ENCODE measurements around the gene ENTPD5.
A peak's percentile ranks its signal among the peaks of the same experiment; 100 is the strongest.

Gene ENTPD5

GRCh38 chr14:73949752-73950734 is 69.0 kb downstream of the ENTPD5 start, which contains the start of the genes COQ6 and FAM161B:
Gene COQ6, plus strand, starts transcription at chr14:73950302. Its CDS starts 31 bp downstream, at chr14:73950333.
Gene FAM161B, minus strand, starts transcription at chr14:73950094. Its CDS starts 68 bp downstream, at chr14:73950026.
- no peak within 1 kb of the TSS for H3K4ac ChIP-seq (ENCODE audit: low read depth, low read length)
- H3K23ac ChIP-seq (ENCODE audit: low read length) = peak within 1 kb of the TSS; percentile 87
- H3K4me3 ChIP-seq (ENCODE audit: low read length) = peak within 1 kb of the TSS; percentile 86
- H3K27ac ChIP-seq (ENCODE audit: low read depth, low read length) = peak within 1 kb of the TSS; percentile 80
- peak within 1 kb of the TSS; percentile 88 for H3K4me2 ChIP-seq (ENCODE audit: low read length)
- H4K8ac ChIP-seq (ENCODE audit: low read depth, low read length) = no peak within 1 kb of the TSS
- H3K79me1 ChIP-seq (ENCODE audit: low read length) = no peaks in the 10 kb centered on the region
- peak; percentile 99 for DNase-seq
- no peaks in the 10 kb centered on the region for H3K4me1 ChIP-seq (ENCODE audit: control insufficient read depth, low read depth, low read length)
- no peaks in the 10 kb centered on the region for H3K27me3 ChIP-seq (ENCODE audit: insufficient read depth, low read length, poor library complexity)
- no peaks in the 10 kb centered on the region for H3K79me2 ChIP-seq (ENCODE audit: control insufficient read depth, insufficient read depth, low read length)
- H2BK120ac ChIP-seq (ENCODE audit: low read depth, low read length) = no peak within 1 kb of the TSS
- H2AK5ac ChIP-seq (ENCODE audit: low read length) = no peak within 1 kb of the TSS
- H3K56ac ChIP-seq (ENCODE audit: low read length) = peak within 1 kb of the TSS; percentile 100
- H2BK15ac ChIP-seq (replicated peaks; ENCODE audit: low read depth) = no peak within 1 kb of the TSS
- WGBS (ENCODE audit: extremely low coverage, insufficient coverage, low lambda C conversion rate) = no CpG with 5 or more reads among the region's 70 CpGs
- H3K9ac ChIP-seq (ENCODE audit: low read length) = peak within 1 kb of the TSS; percentile 94
- H3K18ac ChIP-seq (ENCODE audit: low read length) = no peak within 1 kb of the TSS
- H4K5ac ChIP-seq (ENCODE audit: low read length) = no peak within 1 kb of the TSS
- no peaks in the 10 kb centered on the region for H3K36me3 ChIP-seq (ENCODE audit: control insufficient read depth, insufficient read depth, low read length)
- no peak within 1 kb of the TSS for H2BK5ac ChIP-seq (ENCODE audit: low read length)

GRCh38 chr14:73945159-73945670 is 73.9 kb downstream of the ENTPD5 start:
- Histone ChIP-seq H3K23ac (ENCODE audit: low read length) (no peak overlapping the region), H3K4ac (ENCODE audit: low read depth, low read length) (no peak overlapping the region), H2BK5ac (ENCODE audit: low read length) (no peak overlapping the region), H4K5ac (ENCODE audit: low read length) (no peak overlapping the region), H3K4me3 (ENCODE audit: low read length) (no peak overlapping the region), H3K79me1 (ENCODE audit: low read length) (no peaks in the 10 kb centered on the region), H3K36me3 (ENCODE audit: control insufficient read depth, insufficient read depth, low read length) (no peaks in the 10 kb centered on the region), H3K4me1 (ENCODE audit: control insufficient read depth, low read depth, low read length) (no peaks in the 10 kb centered on the region), H3K27me3 (ENCODE audit: insufficient read depth, low read length, poor library complexity) (no peaks in the 10 kb centered on the region), H2BK120ac (ENCODE audit: low read depth, low read length) (no peak overlapping the region), H3K18ac (ENCODE audit: low read length) (no peak overlapping the region), H4K8ac (ENCODE audit: low read depth, low read length) (no peak overlapping the region), H3K9ac (ENCODE audit: low read length) (no peak overlapping the region), H3K4me2 (ENCODE audit: low read length) (no peak overlapping the region), H3K27ac (ENCODE audit: low read depth, low read length) (no peak overlapping the region), H2AK5ac (ENCODE audit: low read length) (no peak overlapping the region), H2BK15ac (replicated peaks; ENCODE audit: low read depth) (no peak overlapping the region), H3K56ac (ENCODE audit: low read length) (no peak overlapping the region), H3K79me2 (ENCODE audit: control insufficient read depth, insufficient read depth, low read length) (no peaks in the 10 kb centered on the region)
- no peak for DNase-seq
- no CpG with 5 or more reads among the region's 4 CpGs for WGBS (ENCODE audit: extremely low coverage, insufficient coverage, low lambda C conversion rate)

- Histone ChIP-seq H3K79me2 (ENCODE audit: control insufficient read depth, insufficient read depth, low read length) (no peaks in the 10 kb centered on the region), H2BK15ac (replicated peaks; ENCODE audit: low read depth) (no peak overlapping the region), H4K8ac (ENCODE audit: low read depth, low read length) (no peak overlapping the region), H4K5ac (ENCODE audit: low read length) (no peak overlapping the region), H3K4me1 (ENCODE audit: control insufficient read depth, low read depth, low read length) (no peaks in the 10 kb centered on the region), H3K36me3 (ENCODE audit: control insufficient read depth, insufficient read depth, low read length) (no peaks in the 10 kb centered on the region), H3K27me3 (ENCODE audit: insufficient read depth, low read length, poor library complexity) (no peaks in the 10 kb centered on the region), H3K79me1 (ENCODE audit: low read length) (no peaks in the 10 kb centered on the region), H3K4me2 (ENCODE audit: low read length) (no peak overlapping the region), H3K27ac (ENCODE audit: low read depth, low read length) (no peak overlapping the region), H3K18ac (ENCODE audit: low read length) (no peak overlapping the region), H2BK5ac (ENCODE audit: low read length) (no peak overlapping the region), H3K56ac (ENCODE audit: low read length) (no peak overlapping the region), H3K23ac (ENCODE audit: low read length) (no peak overlapping the region), H3K9ac (ENCODE audit: low read length) (no peak overlapping the region), H2AK5ac (ENCODE audit: low read length) (no peak overlapping the region), H2BK120ac (ENCODE audit: low read depth, low read length) (no peak overlapping the region), H3K4ac (ENCODE audit: low read depth, low read length) (no peak overlapping the region), H3K4me3 (ENCODE audit: low read length) (no peak overlapping the region)
- no peak for DNase-seq
- no CpG with 5 or more reads among the region's 17 CpGs for WGBS (ENCODE audit: extremely low coverage, insufficient coverage, low lambda C conversion rate)
Observed at GRCh38 chr14:73944432-73945158, 74.5 kb downstream of the ENTPD5 start.

GRCh38 chr14:73943083-73943482 is 76.0 kb downstream of the ENTPD5 start:
- Histone ChIP-seq H3K27ac (ENCODE audit: low read depth, low read length) (no peak overlapping the region), H3K4ac (ENCODE audit: low read depth, low read length) (no peak overlapping the region), H3K23ac (ENCODE audit: low read length) (no peak overlapping the region), H3K27me3 (ENCODE audit: insufficient read depth, low read length, poor library complexity) (no peaks in the 10 kb centered on the region), H4K8ac (ENCODE audit: low read depth, low read length) (no peak overlapping the region), H2BK15ac (replicated peaks; ENCODE audit: low read depth) (no peak overlapping the region), H3K18ac (ENCODE audit: low read length) (no peak overlapping the region), H3K79me1 (ENCODE audit: low read length) (no peaks in the 10 kb centered on the region), H2AK5ac (ENCODE audit: low read length) (no peak overlapping the region), H3K4me2 (ENCODE audit: low read length) (no peak overlapping the region), H2BK5ac (ENCODE audit: low read length) (no peak overlapping the region), H3K56ac (ENCODE audit: low read length) (no peak overlapping the region), H4K5ac (ENCODE audit: low read length) (no peak overlapping the region), H3K9ac (ENCODE audit: low read length) (no peak overlapping the region), H3K79me2 (ENCODE audit: control insufficient read depth, insufficient read depth, low read length) (no peaks in the 10 kb centered on the region), H3K4me3 (ENCODE audit: low read length) (no peak overlapping the region), H3K36me3 (ENCODE audit: control insufficient read depth, insufficient read depth, low read length) (no peaks in the 10 kb centered on the region), H2BK120ac (ENCODE audit: low read depth, low read length) (no peak overlapping the region), H3K4me1 (ENCODE audit: control insufficient read depth, low read depth, low read length) (no peaks in the 10 kb centered on the region)
- DNase-seq = no peak
- no CpG with 5 or more reads among the region's 4 CpGs for WGBS (ENCODE audit: extremely low coverage, insufficient coverage, low lambda C conversion rate)

- no peak for DNase-seq
- Histone ChIP-seq H3K79me1 (ENCODE audit: low read length) (no peaks in the 10 kb centered on the region), H3K4me2 (ENCODE audit: low read length) (no peak overlapping the region), H3K9ac (ENCODE audit: low read length) (no peak overlapping the region), H2BK120ac (ENCODE audit: low read depth, low read length) (no peak overlapping the region), H3K18ac (ENCODE audit: low read length) (no peak overlapping the region), H2AK5ac (ENCODE audit: low read length) (no peak overlapping the region), H3K36me3 (ENCODE audit: control insufficient read depth, insufficient read depth, low read length) (no peaks in the 10 kb centered on the region), H3K56ac (ENCODE audit: low read length) (no peak overlapping the region), H3K27me3 (ENCODE audit: insufficient read depth, low read length, poor library complexity) (no peaks in the 10 kb centered on the region), H3K23ac (ENCODE audit: low read length) (no peak overlapping the region), H4K5ac (ENCODE audit: low read length) (no peak overlapping the region), H3K4me1 (ENCODE audit: control insufficient read depth, low read depth, low read length) (no peaks in the 10 kb centered on the region), H3K4ac (ENCODE audit: low read depth, low read length) (no peak overlapping the region), H2BK5ac (ENCODE audit: low read length) (no peak overlapping the region), H3K4me3 (ENCODE audit: low read length) (no peak overlapping the region), H3K27ac (ENCODE audit: low read depth, low read length) (no peak overlapping the region), H2BK15ac (replicated peaks; ENCODE audit: low read depth) (no peak overlapping the region), H4K8ac (ENCODE audit: low read depth, low read length) (no peak overlapping the region), H3K79me2 (ENCODE audit: control insufficient read depth, insufficient read depth, low read length) (no peaks in the 10 kb centered on the region)
- WGBS (ENCODE audit: extremely low coverage, insufficient coverage, low lambda C conversion rate) = no CpG with 5 or more reads among the region's 7 CpGs
Observed at GRCh38 chr14:73942180-73942579, 76.9 kb downstream of the ENTPD5 start.
